Fibroblast of villous mesenchyme (primary cell): ENCODE results near the gene KRT222. TPM values are rescaled to one million over a fixed set of nuclear protein-coding genes. Genes with fewer than 3 reads are reported as not detected.

Source experiments
- DNase-seq: peaks from one replicate; pipeline ENCODE4 v3.0.0-alpha.2; 2010; ENCODE audit warnings: low read depth
- H3K4me3 ChIP-seq: 2 replicates; pipeline ENCODE4 v1.5.1; 2011; ENCODE audit warnings: low read depth, mild to moderate bottlenecking, low read length
- CTCF ChIP-seq: IDR thresholded peaks from 2 replicates; pipeline ENCODE4 v1.5.1; 2012; ENCODE audit warnings: low read depth, mild to moderate bottlenecking, low read length; ENCODE audit not compliant: insufficient read depth
- total RNA-seq: library from RNA; depleted of rRNA; stranded (reverse); fragments of >200 nt; gene quantifications from 2 replicates; pipeline ENCODE4 v1.2.3, GENCODE V29; 2012

The KRT222 gene
- total RNA-seq, 1 donor = not detected

GRCh38 chr17:40617678-40618240, 47.2 kb downstream of the KRT222 start:
- no peak overlapping the region for H3K4me3 ChIP-seq
- no peak for DNase-seq
- TF ChIP-seq CTCF = no peak

GRCh38 chr17:40616592-40616991, 48.4 kb downstream of the KRT222 start:
- no peak for DNase-seq
- H3K4me3 ChIP-seq = no peak overlapping the region
- no peak for TF ChIP-seq CTCF

- H3K4me3 ChIP-seq = no peak overlapping the region
- TF ChIP-seq CTCF = no peak
- DNase-seq = no peak
These were observed 49.0 kb downstream of the KRT222 start for GRCh38 chr17:40615841-40616476.

- peak; percentile 52 for TF ChIP-seq CTCF
- no peak overlapping the region for H3K4me3 ChIP-seq
- peak; percentile 46 for DNase-seq
These were observed 49.7 kb downstream of the KRT222 start for GRCh38 chr17:40615068-40615840.

GRCh38 chr17:40614431-40615067, 50.4 kb downstream of the KRT222 start:
- DNase-seq = no peak
- TF ChIP-seq CTCF = no peak
- H3K4me3 ChIP-seq = no peak overlapping the region

GRCh38 chr17:40613467-40614154, 51.4 kb downstream of the KRT222 start:
- no peak overlapping the region for H3K4me3 ChIP-seq
- no peak for TF ChIP-seq CTCF
- DNase-seq = no peak
